ENCODE results near the gene KCND2.

KCND2 gene

DNA sequence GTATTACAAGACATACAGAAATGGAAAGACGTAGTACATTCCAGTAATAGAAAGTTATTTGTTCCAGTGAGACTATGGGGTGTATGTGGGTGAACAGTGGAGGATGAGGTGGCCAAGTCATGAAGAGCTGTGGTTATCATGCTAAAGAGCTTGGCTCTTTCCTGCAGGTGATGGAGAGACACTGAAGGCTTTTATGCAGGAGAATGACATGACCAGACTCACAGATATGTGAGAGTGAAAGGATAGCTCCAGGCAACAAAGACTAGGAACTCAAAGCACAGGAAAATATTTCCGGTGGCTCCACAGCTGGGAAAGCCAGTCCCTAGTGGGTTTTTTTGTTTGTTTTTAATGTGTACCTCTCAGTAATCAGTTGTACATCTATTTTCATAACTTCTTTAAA lies 451.5 kb downstream of the KCND2 start:
- Histone ChIP-seq H3K9ac (ENCODE audit: low read length) (no peak overlapping the region), H3K27ac (ENCODE audit: low read depth, low read length, poor library complexity, severe bottlenecking) (no peak overlapping the region), H3K79me2 (ENCODE audit: insufficient read depth, low read length) (no peaks in the 10 kb centered on the region), H3K9me2 (ENCODE audit: low read depth, low read length) (no peaks in the 10 kb centered on the region), H3K36me3 (ENCODE audit: insufficient read depth, low read length) (no peaks in the 10 kb centered on the region), H3K27me3 (ENCODE audit: insufficient read depth, low read length) (no peaks in the 10 kb centered on the region), H3K4me3 (ENCODE audit: low read depth, low read length, poor library complexity, severe bottlenecking) (no peak overlapping the region), H3K9me3 (ENCODE audit: low read length) (no peaks in the 10 kb centered on the region), H3F3A (ENCODE audit: insufficient read depth, low read length) (no peaks in the 10 kb centered on the region), H2AFZ (ENCODE audit: low read length) (no peak overlapping the region), H3K4me2 (ENCODE audit: low read length) (no peak overlapping the region), H3K4me1 (ENCODE audit: insufficient read depth, low read length, severe bottlenecking) (no peaks in the 10 kb centered on the region), H4K20me1 (ENCODE audit: insufficient read depth, low read length) (no peaks in the 10 kb centered on the region)
- no peak for TF ChIP-seq EZH2 (IDR thresholded peaks at IDR 0.05; ENCODE audit: borderline replicate concordance, low read length)
- TF ChIP-seq CTCF (IDR thresholded peaks at IDR 0.05; ENCODE audit: low read length), result no peak

DNA sequence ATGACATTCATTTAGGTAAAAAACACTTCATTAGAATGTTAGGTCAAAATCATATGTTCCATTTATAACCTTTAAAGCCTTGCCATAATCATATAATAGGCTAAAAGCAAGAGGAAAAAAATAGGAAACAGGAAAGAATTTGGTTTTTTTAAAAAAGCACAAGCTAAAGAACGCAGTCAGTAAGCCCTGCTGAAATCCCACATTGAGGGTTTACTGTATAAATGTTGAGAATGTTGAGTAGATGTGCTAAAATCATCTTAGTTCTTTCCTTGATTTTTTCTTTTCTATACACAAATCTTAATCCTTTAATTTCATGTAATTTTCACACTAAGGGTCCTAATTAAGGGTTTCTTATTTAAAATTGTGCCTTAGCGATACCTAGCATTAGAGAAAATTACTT lies 452.0 kb downstream of the KCND2 start:
- Histone ChIP-seq H3K4me2 (ENCODE audit: low read length) (no peak overlapping the region), H3K9ac (ENCODE audit: low read length) (no peak overlapping the region), H3K9me3 (ENCODE audit: low read length) (no peaks in the 10 kb centered on the region), H3K79me2 (ENCODE audit: insufficient read depth, low read length) (no peaks in the 10 kb centered on the region), H3K27me3 (ENCODE audit: insufficient read depth, low read length) (no peaks in the 10 kb centered on the region), H3K36me3 (ENCODE audit: insufficient read depth, low read length) (no peaks in the 10 kb centered on the region), H3K9me2 (ENCODE audit: low read depth, low read length) (no peaks in the 10 kb centered on the region), H2AFZ (ENCODE audit: low read length) (no peak overlapping the region), H3K27ac (ENCODE audit: low read depth, low read length, poor library complexity, severe bottlenecking) (no peak overlapping the region), H3K4me3 (ENCODE audit: low read depth, low read length, poor library complexity, severe bottlenecking) (no peak overlapping the region), H3K4me1 (ENCODE audit: insufficient read depth, low read length, severe bottlenecking) (no peaks in the 10 kb centered on the region), H4K20me1 (ENCODE audit: insufficient read depth, low read length) (no peaks in the 10 kb centered on the region), H3F3A (ENCODE audit: insufficient read depth, low read length) (no peaks in the 10 kb centered on the region)
- TF ChIP-seq CTCF (IDR thresholded peaks at IDR 0.05; ENCODE audit: low read length) (no peak), EZH2 (IDR thresholded peaks at IDR 0.05; ENCODE audit: borderline replicate concordance, low read length) (no peak)

- H3K27ac ChIP-seq (ENCODE audit: low read depth, low read length, poor library complexity, severe bottlenecking), result no peak overlapping the region
- TF ChIP-seq EZH2 (IDR thresholded peaks at IDR 0.05; ENCODE audit: borderline replicate concordance, low read length), result no peak
- TF ChIP-seq CTCF (IDR thresholded peaks at IDR 0.05; ENCODE audit: low read length), result peak; percentile 88
- no peaks in the 10 kb centered on the region for H3F3A ChIP-seq (ENCODE audit: insufficient read depth, low read length)
- H3K4me3 ChIP-seq (ENCODE audit: low read depth, low read length, poor library complexity, severe bottlenecking), result no peak overlapping the region
- H3K9ac ChIP-seq (ENCODE audit: low read length), result no peak overlapping the region
- H3K4me1 ChIP-seq (ENCODE audit: insufficient read depth, low read length, severe bottlenecking), result no peaks in the 10 kb centered on the region
- no peak overlapping the region for H2AFZ ChIP-seq (ENCODE audit: low read length)
- H4K20me1 ChIP-seq (ENCODE audit: insufficient read depth, low read length), result no peaks in the 10 kb centered on the region
- no peaks in the 10 kb centered on the region for H3K79me2 ChIP-seq (ENCODE audit: insufficient read depth, low read length)
- H3K4me2 ChIP-seq (ENCODE audit: low read length), result no peak overlapping the region
- H3K36me3 ChIP-seq (ENCODE audit: insufficient read depth, low read length), result no peaks in the 10 kb centered on the region
- no peaks in the 10 kb centered on the region for H3K9me2 ChIP-seq (ENCODE audit: low read depth, low read length)
- no peaks in the 10 kb centered on the region for H3K9me3 ChIP-seq (ENCODE audit: low read length)
- H3K27me3 ChIP-seq (ENCODE audit: insufficient read depth, low read length), result no peaks in the 10 kb centered on the region
Measured at GRCh38 chr7:120725376-120726039, 452.5 kb downstream of the KCND2 start.
